Neural progenitor cell (in vitro differentiated cells): ENCODE measurements around the gene SPRR1B. TPM values are rescaled to one million over a fixed set of nuclear protein-coding genes. Genes with fewer than 3 reads are reported as not detected.

Experiments used
- DNase-seq: peaks from one replicate; pipeline ENCODE4 v3.0.0-alpha.2; 2016; ENCODE audit warnings: low spot score
- H2AFZ ChIP-seq: fragments of 200-600 bp; sonication (generic); replicated peaks from 2 replicates; pipeline ENCODE4 v1.6.1; 2016; ENCODE audit warnings: antibody characterized with exemption
- H3F3A ChIP-seq: fragments of 200-600 bp; sonication (generic); 2 replicates; pipeline ENCODE4 v1.6.1; 2016; ENCODE audit warnings: antibody characterized with exemption, low read depth
- H3K27ac ChIP-seq: fragments of 200-600 bp; sonication (generic); 2 replicates; pipeline ENCODE4 v1.5.1; 2016; ENCODE audit warnings: mild to moderate bottlenecking
- H3K27me3 ChIP-seq: fragments of 200-600 bp; sonication (generic); 2 replicates; pipeline ENCODE4 v1.6.1; 2016; ENCODE audit warnings: mild to moderate bottlenecking, moderate library complexity
- H3K36me3 ChIP-seq: fragments of 200-600 bp; sonication (generic); 2 replicates; pipeline ENCODE4 v1.5.1; 2016
- H3K4me1 ChIP-seq: fragments of 200-600 bp; sonication (generic); 2 replicates; pipeline ENCODE4 v1.6.1; 2016; ENCODE audit warnings: mixed run types
- H3K4me2 ChIP-seq: fragments of 200-600 bp; sonication (generic); 2 replicates; pipeline ENCODE4 v1.6.1; 2016
- H3K4me3 ChIP-seq: fragments of 200-600 bp; sonication (generic); 2 replicates; pipeline ENCODE4 v1.5.1; 2016
- H3K79me2 ChIP-seq: fragments of 200-600 bp; sonication (generic); 2 replicates; pipeline ENCODE4 v1.6.1; 2016; ENCODE audit warnings: low read depth
- H3K9ac ChIP-seq: fragments of 200-600 bp; sonication (generic); 2 replicates; pipeline ENCODE4 v1.6.1; 2016
- H3K9me3 ChIP-seq: fragments of 200-600 bp; sonication (generic); 2 replicates; pipeline ENCODE4 v1.5.1; 2016; ENCODE audit warnings: low read depth
- H4K20me1 ChIP-seq: fragments of 200-600 bp; sonication (generic); 2 replicates; pipeline ENCODE4 v1.6.1; 2016; ENCODE audit warnings: low read depth
- H3K27ac Mint-ChIP-seq: 3 replicates; pipeline ENCODE4 v1.8.0; 2021; ENCODE audit warnings: mixed read lengths
- H3K27me3 Mint-ChIP-seq: 2 replicates; pipeline ENCODE4 v1.8.0; 2022; ENCODE audit warnings: low read depth, mild to moderate bottlenecking, inconsistent platforms, moderate library complexity, mixed read lengths; ENCODE audit not compliant: insufficient read depth
- H3K36me3 Mint-ChIP-seq: 3 replicates; pipeline ENCODE4 v1.8.0; 2021; ENCODE audit warnings: mixed read lengths
- H3K4me1 Mint-ChIP-seq: 3 replicates; pipeline ENCODE4 v1.8.0; 2021; ENCODE audit warnings: mixed read lengths
- H3K4me3 Mint-ChIP-seq: 3 replicates; pipeline ENCODE4 v1.8.0; 2021; ENCODE audit warnings: mild to moderate bottlenecking, moderate library complexity, mixed read lengths
- H3K9me3 Mint-ChIP-seq: 3 replicates; pipeline ENCODE4 v1.8.0; 2020; ENCODE audit warnings: mixed read lengths
- EZH2 ChIP-seq: fragments of 200-600 bp; sonication (generic); IDR thresholded peaks from 2 replicates; pipeline ENCODE4 v1.6.1; 2017; ENCODE audit warnings: antibody characterized with exemption, mild to moderate bottlenecking, moderate library complexity
- EZH2phosphoT487 ChIP-seq: fragments of 200-600 bp; sonication (generic); IDR thresholded peaks from 2 replicates; pipeline ENCODE4 v1.6.1; 2017; ENCODE audit warnings: antibody characterized with exemption
- total RNA-seq: library from RNA; depleted of rRNA; stranded (reverse); fragments of >200 nt; gene quantifications from 2 replicates; pipeline ENCODE4 v1.2.3, GENCODE V29; 2015; ENCODE audit warnings: low replicate concordance
- TF ChIP-seq, protein P1 (sequence below): fragments of 200-600 bp; sonication (generic); IDR thresholded peaks from 2 replicates; pipeline ENCODE4 v1.5.1; 2017; ENCODE audit warnings: antibody characterized with exemption, mild to moderate bottlenecking

SPRR1B gene
- total RNA-seq, 1 donor from 2014 or later: not detected

GRCh38 chr1:153024413-153024812 lies 6.6 kb upstream of the SPRR1B start:
- no peaks in the 10 kb centered on the region for H3K36me3 ChIP-seq
- no peak overlapping the region for H3K4me3 ChIP-seq
- H3K4me2 ChIP-seq: no peak overlapping the region
- H3K36me3 Mint-ChIP-seq: no peaks in the 10 kb centered on the region
- H3K4me1 Mint-ChIP-seq: no peaks in the 10 kb centered on the region
- no peak overlapping the region for H3K27ac ChIP-seq
- TF ChIP-seq, protein P1, sequence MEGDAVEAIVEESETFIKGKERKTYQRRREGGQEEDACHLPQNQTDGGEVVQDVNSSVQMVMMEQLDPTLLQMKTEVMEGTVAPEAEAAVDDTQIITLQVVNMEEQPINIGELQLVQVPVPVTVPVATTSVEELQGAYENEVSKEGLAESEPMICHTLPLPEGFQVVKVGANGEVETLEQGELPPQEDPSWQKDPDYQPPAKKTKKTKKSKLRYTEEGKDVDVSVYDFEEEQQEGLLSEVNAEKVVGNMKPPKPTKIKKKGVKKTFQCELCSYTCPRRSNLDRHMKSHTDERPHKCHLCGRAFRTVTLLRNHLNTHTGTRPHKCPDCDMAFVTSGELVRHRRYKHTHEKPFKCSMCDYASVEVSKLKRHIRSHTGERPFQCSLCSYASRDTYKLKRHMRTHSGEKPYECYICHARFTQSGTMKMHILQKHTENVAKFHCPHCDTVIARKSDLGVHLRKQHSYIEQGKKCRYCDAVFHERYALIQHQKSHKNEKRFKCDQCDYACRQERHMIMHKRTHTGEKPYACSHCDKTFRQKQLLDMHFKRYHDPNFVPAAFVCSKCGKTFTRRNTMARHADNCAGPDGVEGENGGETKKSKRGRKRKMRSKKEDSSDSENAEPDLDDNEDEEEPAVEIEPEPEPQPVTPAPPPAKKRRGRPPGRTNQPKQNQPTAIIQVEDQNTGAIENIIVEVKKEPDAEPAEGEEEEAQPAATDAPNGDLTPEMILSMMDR: no peak
- no peak for TF ChIP-seq EZH2
- TF ChIP-seq EZH2phosphoT487: no peak
- no peaks in the 10 kb centered on the region for H3K79me2 ChIP-seq
- H2AFZ ChIP-seq: no peak overlapping the region
- H3K9ac ChIP-seq: no peak overlapping the region
- no peaks in the 10 kb centered on the region for H4K20me1 ChIP-seq
- peaks cover 2% of the 10 kb centered on the region for H3K27me3 Mint-ChIP-seq
- H3K4me1 ChIP-seq: no peaks in the 10 kb centered on the region
- H3F3A ChIP-seq: no peaks in the 10 kb centered on the region
- H3K4me3 Mint-ChIP-seq: no peak overlapping the region
- H3K9me3 ChIP-seq: peaks cover 14% of the 10 kb centered on the region
- no peak for DNase-seq
- H3K27me3 ChIP-seq: no peaks in the 10 kb centered on the region
- H3K27ac Mint-ChIP-seq: no peak overlapping the region
- no peaks in the 10 kb centered on the region for H3K9me3 Mint-ChIP-seq

- Histone ChIP-seq H3K4me2 (no peak overlapping the region), H3K9me3 (peaks cover 14% of the 10 kb centered on the region), H3K36me3 (no peaks in the 10 kb centered on the region), H3F3A (no peaks in the 10 kb centered on the region), H3K27me3 (no peaks in the 10 kb centered on the region), H3K27ac (no peak overlapping the region), H3K79me2 (no peaks in the 10 kb centered on the region), H2AFZ (no peak overlapping the region), H4K20me1 (no peaks in the 10 kb centered on the region), H3K4me1 (no peaks in the 10 kb centered on the region), H3K4me3 (no peak overlapping the region), H3K9ac (no peak overlapping the region)
- Mint-ChIP-seq H3K27me3 (peaks cover 2% of the 10 kb centered on the region), H3K27ac (no peak overlapping the region), H3K36me3 (no peaks in the 10 kb centered on the region), H3K4me3 (no peak overlapping the region), H3K9me3 (no peaks in the 10 kb centered on the region), H3K4me1 (no peaks in the 10 kb centered on the region)
- no peak for DNase-seq
- TF ChIP-seq EZH2 (no peak), EZH2phosphoT487 (no peak)
- TF ChIP-seq, protein P1: no peak
Observed at GRCh38 chr1:153025797-153026196, 5.2 kb upstream of the SPRR1B start.

GRCh38 chr1:153028766-153029165 lies 2.2 kb upstream of the SPRR1B start:
- Histone ChIP-seq H3K79me2 (no peaks in the 10 kb centered on the region), H3K4me1 (no peaks in the 10 kb centered on the region), H3K27me3 (no peaks in the 10 kb centered on the region), H3K36me3 (no peaks in the 10 kb centered on the region), H3K4me3 (no peak overlapping the region), H3K27ac (no peak overlapping the region), H3K9ac (no peak overlapping the region), H4K20me1 (no peaks in the 10 kb centered on the region), H2AFZ (no peak overlapping the region), H3K9me3 (peaks cover 14% of the 10 kb centered on the region), H3K4me2 (no peak overlapping the region), H3F3A (no peaks in the 10 kb centered on the region)
- no peaks in the 10 kb centered on the region for H3K36me3 Mint-ChIP-seq
- H3K27me3 Mint-ChIP-seq: no peaks in the 10 kb centered on the region
- H3K4me1 Mint-ChIP-seq: no peaks in the 10 kb centered on the region
- TF ChIP-seq EZH2phosphoT487 (no peak), EZH2 (no peak)
- TF ChIP-seq, protein P1: no peak
- no peak for DNase-seq
- no peak overlapping the region for H3K4me3 Mint-ChIP-seq
- no peaks in the 10 kb centered on the region for H3K9me3 Mint-ChIP-seq
- no peak overlapping the region for H3K27ac Mint-ChIP-seq
